Dermis blood vessel endothelial cell (primary cell): ENCODE data around the gene CDK12. TPM values are rescaled to one million over a fixed set of nuclear protein-coding genes. Genes with fewer than 3 reads are reported as not detected.
"Not testable (repeated sequence)": the region's sequence is repeated elsewhere in the genome, so short reads cannot be mapped to it uniquely, and the experiment has no call there.

Experiments
- DNase-seq: peaks from one replicate; pipeline ENCODE4 v3.0.0; 2010
- total RNA-seq: library from RNA; depleted of rRNA; stranded (reverse); fragments of >200 nt; gene quantifications from 2 replicates; pipeline ENCODE4 v1.2.3, GENCODE V29; 2014

The CDK12 gene
- total RNA-seq, 1 donor from 2014 or later: 24.5 TPM

- no peak for DNase-seq
Observed at GRCh38 chr17:39507511-39507910, 46.2 kb downstream of the CDK12 start.

- DNase-seq: no peak
Observed at GRCh38 chr17:39508987-39509386, 47.7 kb downstream of the CDK12 start.

- no peak for DNase-seq
Observed at GRCh38 chr17:39513309-39513708, 52.0 kb downstream of the CDK12 start.

- DNase-seq: no peak
Observed at GRCh38 chr17:39513915-39514314, 52.6 kb downstream of the CDK12 start.

GRCh38 chr17:39517224-39517623 is 55.9 kb downstream of the CDK12 start:
- DNase-seq: peak; percentile 87

GRCh38 chr17:39525801-39526506 is 64.7 kb downstream of the CDK12 start:
- DNase-seq: no peak

GRCh38 chr17:39527220-39527813 is 66.0 kb downstream of the CDK12 start:
- DNase-seq: peak; percentile 63

- DNase-seq: peak; percentile 30
Observed at GRCh38 chr17:39529455-39529854, 68.2 kb downstream of the CDK12 start.

- no peak for DNase-seq
Observed at GRCh38 chr17:39530513-39530912, 69.2 kb downstream of the CDK12 start.

GRCh38 chr17:39531252-39531651 is 70.0 kb downstream of the CDK12 start:
- no peak for DNase-seq

- no peak for DNase-seq
Observed at GRCh38 chr17:39533891-39534290, 72.6 kb downstream of the CDK12 start.

- no peak for DNase-seq
Observed at GRCh38 chr17:39534768-39535405, 73.6 kb downstream of the CDK12 start.

GRCh38 chr17:39536468-39536867 is 75.2 kb downstream of the CDK12 start:
- DNase-seq: no peak

GRCh38 chr17:39537364-39537763 is 76.1 kb downstream of the CDK12 start:
- not testable (repeated sequence) for DNase-seq

- DNase-seq: no peak
Observed at GRCh38 chr17:39538866-39539265, 77.6 kb downstream of the CDK12 start.

- DNase-seq: no peak
Observed at GRCh38 chr17:39540611-39541010, 79.3 kb downstream of the CDK12 start.

GRCh38 chr17:39541652-39542051 is 80.4 kb downstream of the CDK12 start:
- DNase-seq: peak; percentile 74

GRCh38 chr17:39543176-39543575 is 81.9 kb downstream of the CDK12 start:
- DNase-seq: no peak

- no peak for DNase-seq
Observed at GRCh38 chr17:39543664-39544063, 82.4 kb downstream of the CDK12 start.

- not testable (repeated sequence) for DNase-seq
Observed at GRCh38 chr17:39544361-39544760, 83.1 kb downstream of the CDK12 start.

GRCh38 chr17:39547713-39548478 is 86.6 kb downstream of the CDK12 start:
- DNase-seq: peak; percentile 66

GRCh38 chr17:39548494-39549225 is 87.4 kb downstream of the CDK12 start:
- DNase-seq: no peak
